GM18861 (cell line): ENCODE data around the gene NGRN.

Source experiments
- ATAC-seq: cut with Tn5 transposase; IDR thresholded peaks from one replicate; pipeline ENCODE4 v1.9.1; 2021; ENCODE audit not compliant: unreplicated experiment

The NGRN gene

GRCh38 chr15:90316139-90316538 is 50.7 kb downstream of the NGRN start:
- ATAC-seq: no peak

GRCh38 chr15:90318591-90318990 is 53.1 kb downstream of the NGRN start:
- no peak for ATAC-seq

- ATAC-seq: peak; percentile 68
These were observed 54.8 kb downstream of the NGRN start for GRCh38 chr15:90320062-90320884.

DNA sequence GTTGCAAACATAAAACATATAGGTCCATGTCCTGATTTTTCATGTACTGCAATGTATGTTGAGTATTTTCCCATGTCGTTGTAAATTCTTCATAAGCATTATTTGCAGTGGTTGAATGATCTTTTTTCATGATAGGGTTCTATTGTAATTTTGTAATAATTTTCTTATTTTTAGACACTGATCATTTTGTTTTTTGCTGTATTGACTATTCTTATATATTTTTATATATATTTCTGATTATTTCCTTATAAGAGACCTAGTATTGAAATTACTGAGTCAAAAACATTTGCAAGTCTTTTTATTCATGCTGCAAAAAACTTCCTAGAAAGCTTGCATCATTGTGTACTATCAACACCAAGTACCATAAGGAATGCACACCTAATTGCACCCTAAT is 55.4 kb downstream of the NGRN start:
- ATAC-seq: no peak
